ENCODE results near the gene UBE2O. TPM values are rescaled to one million over a fixed set of nuclear protein-coding genes. Genes with fewer than 3 reads are reported as not detected.
A peak's percentile ranks its signal among the peaks of the same experiment; 100 is the strongest.

UBE2O gene
- total RNA-seq, 1 donor from 2014 or later: 12.6 TPM

DNA sequence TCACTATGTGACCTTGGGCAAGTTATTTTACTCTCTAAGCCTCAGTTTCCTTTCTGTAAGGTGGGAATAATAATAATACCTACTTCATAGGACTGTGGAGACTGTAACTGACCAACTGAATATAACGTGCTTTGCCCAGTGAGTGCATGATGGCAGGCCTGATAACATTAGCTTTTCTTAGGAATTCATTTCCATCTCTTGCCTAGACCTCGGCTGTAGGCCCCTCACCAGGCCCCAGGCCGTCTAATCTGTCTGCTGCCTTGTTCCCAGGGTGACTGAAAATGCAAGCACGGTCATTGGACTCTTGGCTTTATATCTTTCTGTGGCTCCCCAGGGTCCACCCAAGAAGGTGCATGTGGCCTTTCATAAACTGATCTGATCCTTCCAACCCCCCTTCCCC, 6.7 kb upstream of the UBE2O start:
- no peak overlapping the region for H3K4me3 ChIP-seq (ENCODE audit: low read depth, low read length)
- no peak for DNase-seq (ENCODE audit: low read depth)
- H3K36me3 ChIP-seq (ENCODE audit: control insufficient read depth, insufficient read depth, low read length): no peaks in the 10 kb centered on the region
- TF ChIP-seq, protein P1, sequence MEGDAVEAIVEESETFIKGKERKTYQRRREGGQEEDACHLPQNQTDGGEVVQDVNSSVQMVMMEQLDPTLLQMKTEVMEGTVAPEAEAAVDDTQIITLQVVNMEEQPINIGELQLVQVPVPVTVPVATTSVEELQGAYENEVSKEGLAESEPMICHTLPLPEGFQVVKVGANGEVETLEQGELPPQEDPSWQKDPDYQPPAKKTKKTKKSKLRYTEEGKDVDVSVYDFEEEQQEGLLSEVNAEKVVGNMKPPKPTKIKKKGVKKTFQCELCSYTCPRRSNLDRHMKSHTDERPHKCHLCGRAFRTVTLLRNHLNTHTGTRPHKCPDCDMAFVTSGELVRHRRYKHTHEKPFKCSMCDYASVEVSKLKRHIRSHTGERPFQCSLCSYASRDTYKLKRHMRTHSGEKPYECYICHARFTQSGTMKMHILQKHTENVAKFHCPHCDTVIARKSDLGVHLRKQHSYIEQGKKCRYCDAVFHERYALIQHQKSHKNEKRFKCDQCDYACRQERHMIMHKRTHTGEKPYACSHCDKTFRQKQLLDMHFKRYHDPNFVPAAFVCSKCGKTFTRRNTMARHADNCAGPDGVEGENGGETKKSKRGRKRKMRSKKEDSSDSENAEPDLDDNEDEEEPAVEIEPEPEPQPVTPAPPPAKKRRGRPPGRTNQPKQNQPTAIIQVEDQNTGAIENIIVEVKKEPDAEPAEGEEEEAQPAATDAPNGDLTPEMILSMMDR (IDR thresholded peaks at IDR 0.05; ENCODE audit: insufficient read depth, low read length, poor library complexity, severe bottlenecking): no peak
- H3K27me3 ChIP-seq (ENCODE audit: control insufficient read depth, insufficient read depth, low read length): no peaks in the 10 kb centered on the region

DNA sequence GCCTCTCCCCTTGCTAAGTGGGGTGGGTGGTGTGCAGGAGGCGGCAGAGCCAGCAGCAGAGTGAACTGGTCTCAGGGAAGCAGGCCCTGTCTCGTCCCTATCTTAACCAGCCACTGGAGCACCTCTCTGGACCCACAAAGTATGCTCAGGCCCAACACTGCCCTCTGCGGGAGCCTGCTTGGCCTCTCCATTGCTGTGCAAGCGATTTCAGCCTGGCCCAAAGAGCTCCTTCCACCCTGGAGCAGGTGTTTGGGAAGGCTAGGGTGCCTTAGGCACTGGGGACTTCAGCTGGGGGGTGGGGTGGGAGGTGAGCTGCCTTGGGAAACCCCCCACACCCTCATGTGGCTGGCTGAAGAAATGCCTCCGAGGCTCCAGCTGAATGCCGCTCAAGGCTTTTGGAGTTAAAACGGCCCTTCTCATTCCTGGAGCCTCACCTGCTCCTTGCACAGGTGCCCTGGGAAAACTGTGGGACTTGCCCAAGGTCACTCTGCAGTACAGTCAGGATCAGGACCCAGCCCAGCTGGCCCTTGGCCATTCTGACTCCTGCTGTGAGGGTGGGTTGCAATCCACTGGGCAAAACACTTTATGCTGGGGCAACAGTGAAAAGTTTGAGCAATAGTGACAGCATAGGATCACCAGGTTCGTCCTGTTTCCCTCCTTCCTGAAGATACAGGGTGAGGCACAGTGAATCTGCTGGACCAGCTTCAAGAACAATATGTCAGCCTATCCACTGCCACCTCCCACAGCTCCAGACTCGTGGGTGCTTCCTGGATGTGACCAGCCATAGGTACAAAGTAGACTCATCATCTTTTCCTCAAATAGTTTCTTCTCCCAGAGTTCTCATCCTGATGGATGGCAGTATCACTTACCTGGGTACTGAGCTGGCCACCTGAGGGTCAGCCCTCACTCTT, 5.9 kb upstream of the UBE2O start:
- no peak for DNase-seq (ENCODE audit: low read depth)
- TF ChIP-seq, protein P1 (IDR thresholded peaks at IDR 0.05; ENCODE audit: insufficient read depth, low read length, poor library complexity, severe bottlenecking): peak; percentile 77
- Histone ChIP-seq H3K27me3 (ENCODE audit: control insufficient read depth, insufficient read depth, low read length) (no peaks in the 10 kb centered on the region), H3K4me3 (ENCODE audit: low read depth, low read length) (no peak overlapping the region), H3K36me3 (ENCODE audit: control insufficient read depth, insufficient read depth, low read length) (no peaks in the 10 kb centered on the region)

GRCh38 chr17:76453431-76453743, 435 bp upstream of the UBE2O start:
- DNase-seq (ENCODE audit: low read depth): no peak
- TF ChIP-seq, protein P1 (IDR thresholded peaks at IDR 0.05; ENCODE audit: insufficient read depth, low read length, poor library complexity, severe bottlenecking): no peak
- Histone ChIP-seq H3K4me3 (ENCODE audit: low read depth, low read length) (no peak overlapping the region), H3K36me3 (ENCODE audit: control insufficient read depth, insufficient read depth, low read length) (no peaks in the 10 kb centered on the region), H3K27me3 (ENCODE audit: control insufficient read depth, insufficient read depth, low read length) (no peaks in the 10 kb centered on the region)

DNA sequence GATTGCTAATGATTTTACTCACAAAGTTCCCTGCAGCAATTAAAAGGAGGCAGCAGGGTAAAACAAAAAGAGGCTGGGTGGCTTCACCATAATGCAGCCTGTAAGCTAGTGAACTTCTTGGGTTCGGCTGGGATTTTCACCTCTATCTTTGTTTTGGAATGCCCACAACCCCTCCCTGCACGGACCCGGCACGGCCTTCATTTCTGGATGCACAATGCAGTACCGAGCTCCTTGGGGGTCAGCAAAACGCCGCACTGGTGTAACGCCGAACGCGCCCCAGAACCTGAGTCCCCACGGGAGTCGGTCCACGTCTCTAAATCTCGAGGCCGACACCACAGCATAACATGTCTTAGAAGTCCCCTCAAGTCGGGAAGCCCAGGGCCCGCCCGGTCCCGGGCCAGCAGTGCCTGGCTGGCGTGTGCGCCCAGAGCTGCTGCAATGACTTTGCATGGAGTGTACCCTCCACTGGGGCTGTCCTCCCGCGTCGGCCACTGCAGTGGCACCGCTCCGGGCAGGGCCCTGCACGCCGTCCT, 759 bp downstream of the UBE2O start:
- TF ChIP-seq, protein P1 (IDR thresholded peaks at IDR 0.05; ENCODE audit: insufficient read depth, low read length, poor library complexity, severe bottlenecking): no peak
- peak overlapping the region; percentile 56 for H3K4me3 ChIP-seq (ENCODE audit: low read depth, low read length)
- H3K36me3 ChIP-seq (ENCODE audit: control insufficient read depth, insufficient read depth, low read length): no peaks in the 10 kb centered on the region
- no peaks in the 10 kb centered on the region for H3K27me3 ChIP-seq (ENCODE audit: control insufficient read depth, insufficient read depth, low read length)
- DNase-seq (ENCODE audit: low read depth): no peak

GRCh38 chr17:76451506-76451905, 1.4 kb downstream of the UBE2O start:
- Histone ChIP-seq H3K4me3 (ENCODE audit: low read depth, low read length) (peak overlapping the region; percentile 56), H3K27me3 (ENCODE audit: control insufficient read depth, insufficient read depth, low read length) (no peaks in the 10 kb centered on the region), H3K36me3 (ENCODE audit: control insufficient read depth, insufficient read depth, low read length) (no peaks in the 10 kb centered on the region)
- DNase-seq (ENCODE audit: low read depth): no peak
- TF ChIP-seq, protein P1 (IDR thresholded peaks at IDR 0.05; ENCODE audit: insufficient read depth, low read length, poor library complexity, severe bottlenecking): no peak
